ENCODE measurements around the gene FZD7.

DNA sequence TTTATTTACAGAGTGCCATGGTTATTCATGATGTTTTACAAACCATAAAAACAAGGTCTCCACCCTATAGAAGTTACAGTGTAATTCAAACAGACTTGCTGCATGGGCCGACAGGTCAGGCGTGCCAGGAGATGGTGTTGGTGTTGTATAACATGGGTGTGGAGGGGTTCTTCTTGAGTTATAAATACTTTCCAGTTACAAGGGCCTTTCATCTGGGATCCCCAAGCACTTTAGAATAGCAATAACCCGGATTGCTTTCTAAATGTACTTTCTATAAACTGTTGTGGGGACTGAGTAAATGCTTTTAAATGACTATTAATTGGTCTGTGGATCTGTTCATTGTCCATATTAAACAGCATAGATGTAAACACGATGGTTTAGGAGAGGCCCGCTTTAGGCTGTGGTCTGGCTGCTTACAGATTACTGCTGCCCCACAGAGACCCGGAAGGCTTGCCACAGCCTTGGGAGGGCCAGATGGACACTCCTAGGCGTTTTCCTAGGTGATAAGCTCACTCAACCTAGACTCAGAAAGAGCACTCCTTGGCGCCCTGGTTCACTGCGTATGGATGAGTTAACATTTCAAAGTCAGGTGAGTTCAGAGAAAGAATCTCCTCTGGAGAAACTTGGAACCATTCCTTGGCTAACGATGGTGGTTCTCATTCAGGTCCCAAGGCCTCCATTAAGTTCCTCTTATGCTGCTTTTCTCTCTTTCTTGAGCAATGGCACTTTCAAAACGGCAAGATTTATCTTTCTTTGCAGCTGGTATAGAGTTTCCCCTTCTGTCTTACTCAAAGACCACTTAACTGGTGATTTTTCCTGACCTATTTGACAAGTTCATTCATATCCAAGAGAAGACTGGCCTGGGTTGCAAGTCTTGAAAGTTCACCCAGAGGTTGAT, 35.8 kb downstream of the FZD7 start:
- TF ChIP-seq, protein P1, sequence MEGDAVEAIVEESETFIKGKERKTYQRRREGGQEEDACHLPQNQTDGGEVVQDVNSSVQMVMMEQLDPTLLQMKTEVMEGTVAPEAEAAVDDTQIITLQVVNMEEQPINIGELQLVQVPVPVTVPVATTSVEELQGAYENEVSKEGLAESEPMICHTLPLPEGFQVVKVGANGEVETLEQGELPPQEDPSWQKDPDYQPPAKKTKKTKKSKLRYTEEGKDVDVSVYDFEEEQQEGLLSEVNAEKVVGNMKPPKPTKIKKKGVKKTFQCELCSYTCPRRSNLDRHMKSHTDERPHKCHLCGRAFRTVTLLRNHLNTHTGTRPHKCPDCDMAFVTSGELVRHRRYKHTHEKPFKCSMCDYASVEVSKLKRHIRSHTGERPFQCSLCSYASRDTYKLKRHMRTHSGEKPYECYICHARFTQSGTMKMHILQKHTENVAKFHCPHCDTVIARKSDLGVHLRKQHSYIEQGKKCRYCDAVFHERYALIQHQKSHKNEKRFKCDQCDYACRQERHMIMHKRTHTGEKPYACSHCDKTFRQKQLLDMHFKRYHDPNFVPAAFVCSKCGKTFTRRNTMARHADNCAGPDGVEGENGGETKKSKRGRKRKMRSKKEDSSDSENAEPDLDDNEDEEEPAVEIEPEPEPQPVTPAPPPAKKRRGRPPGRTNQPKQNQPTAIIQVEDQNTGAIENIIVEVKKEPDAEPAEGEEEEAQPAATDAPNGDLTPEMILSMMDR (IDR thresholded peaks at IDR 0.05; ENCODE audit: insufficient read depth, low read length) = no peak
- TF ChIP-seq POLR2AphosphoS5 (IDR thresholded peaks at IDR 0.05; ENCODE audit: low read depth) (no peak), GABPA (IDR thresholded peaks at IDR 0.05; ENCODE audit: low read depth) (no peak)
- TF ChIP-seq, protein P2, sequence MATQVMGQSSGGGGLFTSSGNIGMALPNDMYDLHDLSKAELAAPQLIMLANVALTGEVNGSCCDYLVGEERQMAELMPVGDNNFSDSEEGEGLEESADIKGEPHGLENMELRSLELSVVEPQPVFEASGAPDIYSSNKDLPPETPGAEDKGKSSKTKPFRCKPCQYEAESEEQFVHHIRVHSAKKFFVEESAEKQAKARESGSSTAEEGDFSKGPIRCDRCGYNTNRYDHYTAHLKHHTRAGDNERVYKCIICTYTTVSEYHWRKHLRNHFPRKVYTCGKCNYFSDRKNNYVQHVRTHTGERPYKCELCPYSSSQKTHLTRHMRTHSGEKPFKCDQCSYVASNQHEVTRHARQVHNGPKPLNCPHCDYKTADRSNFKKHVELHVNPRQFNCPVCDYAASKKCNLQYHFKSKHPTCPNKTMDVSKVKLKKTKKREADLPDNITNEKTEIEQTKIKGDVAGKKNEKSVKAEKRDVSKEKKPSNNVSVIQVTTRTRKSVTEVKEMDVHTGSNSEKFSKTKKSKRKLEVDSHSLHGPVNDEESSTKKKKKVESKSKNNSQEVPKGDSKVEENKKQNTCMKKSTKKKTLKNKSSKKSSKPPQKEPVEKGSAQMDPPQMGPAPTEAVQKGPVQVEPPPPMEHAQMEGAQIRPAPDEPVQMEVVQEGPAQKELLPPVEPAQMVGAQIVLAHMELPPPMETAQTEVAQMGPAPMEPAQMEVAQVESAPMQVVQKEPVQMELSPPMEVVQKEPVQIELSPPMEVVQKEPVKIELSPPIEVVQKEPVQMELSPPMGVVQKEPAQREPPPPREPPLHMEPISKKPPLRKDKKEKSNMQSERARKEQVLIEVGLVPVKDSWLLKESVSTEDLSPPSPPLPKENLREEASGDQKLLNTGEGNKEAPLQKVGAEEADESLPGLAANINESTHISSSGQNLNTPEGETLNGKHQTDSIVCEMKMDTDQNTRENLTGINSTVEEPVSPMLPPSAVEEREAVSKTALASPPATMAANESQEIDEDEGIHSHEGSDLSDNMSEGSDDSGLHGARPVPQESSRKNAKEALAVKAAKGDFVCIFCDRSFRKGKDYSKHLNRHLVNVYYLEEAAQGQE (IDR thresholded peaks at IDR 0.05; ENCODE audit: insufficient replicate concordance, low read depth) = no peak

All from HL-60 (cell line).